GM12878 (cell line): ENCODE results near the gene NSD2. TPM values are rescaled to one million over a fixed set of nuclear protein-coding genes. Genes with fewer than 3 reads are reported as not detected.

Experiments
- ATAC-seq: fragments of 200-7000 bp; cut with Tn5 transposase; 3 replicates; pipeline ENCODE4 v1.9.1; 2020; ENCODE audit warnings: mild to moderate bottlenecking, moderate library complexity
- BruUV-seq: library from RNA; stranded (reverse); fragments of 400-500 nt; replicated peaks from 2 replicates; lab custom pipeline; 2021; lab: Mats Ljungman, UMichigan
- CTCF ChIA-PET: fragments of 300-600 bp; sonication (Branson Sonifier 250); formaldehyde crosslinking; extraction: SDS; loops from one replicate; lab custom pipeline; 2021; ENCODE audit warnings: inconsistent platforms; lab: Yijun Ruan, JAX
- POLR2A ChIA-PET: fragments of 350-600 bp; formaldehyde crosslinking; extraction: SDS; loops from one replicate; lab custom pipeline; 2021; ENCODE audit warnings: inconsistent platforms; lab: Charles Lee
- RAD21 ChIA-PET: fragments of 300-600 bp; sonication (Branson Sonifier 250); formaldehyde crosslinking; loops from one replicate; lab custom pipeline; 2023; ENCODE audit warnings: antibody characterized with exemption; ENCODE audit not compliant: unreplicated experiment; lab: Charles Lee
- SMC1A ChIA-PET: fragments of 300-600 bp; sonication (Branson Sonifier 250); formaldehyde crosslinking; loops from one replicate; lab custom pipeline; 2023; ENCODE audit not compliant: unreplicated experiment, uncharacterized antibody; lab: Charles Lee
- DNase-seq: peaks from one replicate; pipeline ENCODE4 v3.0.0-alpha.2; 2011; ENCODE audit warnings: low read depth, low spot score
- FAIRE-seq: peaks from 3 replicates; lab custom pipeline; 2011; peaks lifted over from hg19 to GRCh38; lab: Jason Lieb, UNC
- H2AFZ ChIP-seq: 2 replicates; pipeline ENCODE4 v1.6.0; 2011; ENCODE audit warnings: low read depth, low read length, control low read depth; ENCODE audit not compliant: control insufficient read depth
- H3K27ac ChIP-seq: 2 replicates; pipeline ENCODE4 v1.5.1; 2011; ENCODE audit warnings: control low read depth; ENCODE audit not compliant: control insufficient read depth, insufficient read depth
- H3K27me3 ChIP-seq, 2 experiments: replicated peaks in 1 of 2; 2 replicates each; pipeline versions ENCODE4 v1.6.0 to v1.6.1; 2011; ENCODE audit warnings: low read length in 1 of 2; ENCODE audit not compliant: control insufficient read depth in 2 of 2, insufficient read depth in 2 of 2
- H3K36me3 ChIP-seq, 2 experiments: 2 replicates each; pipeline ENCODE4 v1.5.1; 2011; ENCODE audit warnings: low read length in 1 of 2; ENCODE audit not compliant: control insufficient read depth in 2 of 2, insufficient read depth in 2 of 2
- H3K4me1 ChIP-seq: 2 replicates; pipeline ENCODE4 v1.6.1; 2011; ENCODE audit warnings: mild to moderate bottlenecking, low read length, moderate library complexity, mixed read lengths; ENCODE audit not compliant: control insufficient read depth, insufficient read depth
- H3K4me2 ChIP-seq: 2 replicates; pipeline ENCODE4 v1.6.0; 2011; ENCODE audit warnings: control low read depth; ENCODE audit not compliant: control insufficient read depth, insufficient read depth
- H3K4me3 ChIP-seq: fragments of 200-600 bp; sonication (generic); 2 replicates; pipeline ENCODE4 v1.5.1; 2016
- H3K79me2 ChIP-seq: 2 replicates; pipeline ENCODE4 v1.6.0; 2011; ENCODE audit warnings: low read length; ENCODE audit not compliant: control insufficient read depth, insufficient read depth
- H3K9ac ChIP-seq: 2 replicates; pipeline ENCODE4 v1.8.0; 2011; ENCODE audit warnings: low read length, control low read depth, mixed read lengths; ENCODE audit not compliant: control insufficient read depth, insufficient read depth
- H3K9me3 ChIP-seq: replicated peaks from 3 replicates; pipeline ENCODE4 v1.5.1; 2011; ENCODE audit warnings: mild to moderate bottlenecking, low read length; ENCODE audit not compliant: control insufficient read depth, insufficient read depth
- H4K20me1 ChIP-seq: 2 replicates; pipeline ENCODE4 v1.6.0; 2011; ENCODE audit not compliant: control insufficient read depth, insufficient read depth
- ASH2L ChIP-seq: fragments of 300-600, 200-600 bp; sonication (generic); IDR thresholded peaks from 2 replicates; pipeline ENCODE4 v1.6.1; 2017; ENCODE audit warnings: low read depth, mild to moderate bottlenecking, borderline replicate concordance
- ATF7 ChIP-seq: fragments of 450-650 bp; IDR thresholded peaks from 2 replicates; pipeline ENCODE4 v1.6.1; 2016; ENCODE audit warnings: low read depth, mild to moderate bottlenecking
- FOXM1 ChIP-seq: IDR thresholded peaks from 2 replicates; pipeline ENCODE4 v1.6.1; 2012; ENCODE audit warnings: low read depth, mild to moderate bottlenecking, inconsistent platforms, low read length, moderate library complexity
- KAT2A ChIP-seq: conservative IDR thresholded peaks from 2 replicates; pipeline ENCODE4 v1.6.1; 2011; ENCODE audit warnings: low read depth, low read length; ENCODE audit not compliant: control insufficient read depth
- KLF5 ChIP-seq: fragments of 450-650 bp; IDR thresholded peaks from 2 replicates; pipeline ENCODE4 v1.6.1; 2014; ENCODE audit warnings: mild to moderate bottlenecking; ENCODE audit not compliant: partially characterized antibody
- NBN ChIP-seq: fragments of 450-650 bp; IDR thresholded peaks from 2 replicates; pipeline ENCODE4 v1.6.1; 2016
- SMAD5 ChIP-seq: IDR thresholded peaks from 2 replicates; pipeline ENCODE4 v1.6.1; 2016; ENCODE audit warnings: antibody characterized with exemption, low read depth
- SMARCA5 ChIP-seq: fragments of 450-650 bp; IDR thresholded peaks from 2 replicates; pipeline ENCODE4 v1.6.1; 2017; ENCODE audit warnings: mild to moderate bottlenecking
- SPI1 ChIP-seq: IDR thresholded peaks from 2 replicates; pipeline ENCODE4 v1.6.1; 2011; ENCODE audit warnings: low read depth, mild to moderate bottlenecking, low read length, moderate library complexity, borderline replicate concordance; ENCODE audit not compliant: insufficient read depth
- SREBF1 ChIP-seq: IDR thresholded peaks from 2 replicates; pipeline ENCODE4 v1.6.1; 2012; ENCODE audit warnings: mild to moderate bottlenecking, low read length
- TAF1 ChIP-seq: IDR thresholded peaks from 2 replicates; pipeline ENCODE4 v1.6.1; 2011; ENCODE audit warnings: mild to moderate bottlenecking, low read depth, low read length, borderline replicate concordance
- TCF3 ChIP-seq: IDR thresholded peaks from 2 replicates; pipeline ENCODE4 v1.6.1; 2012; ENCODE audit warnings: low read depth, mild to moderate bottlenecking, low read length, borderline replicate concordance; ENCODE audit not compliant: insufficient read depth
- ZNF274 ChIP-seq: IDR thresholded peaks from one replicate; pipeline ENCODE4 v1.8.0; 2011; ENCODE audit not compliant: insufficient read length, insufficient read depth
- WGBS: methylation state at CpG from one replicate; pipeline ENCODE4 v1.1.6; 2016; ENCODE audit warnings: low lambda C conversion rate; ENCODE audit not compliant: insufficient replicate concordance, insufficient coverage; ENCODE audit errors: missing lambda C conversion rate; 5-methylcytosine and 5-hydroxymethylcytosine counted together
- in situ Hi-C: fragments of 300-500 bp; cut with MboI; formaldehyde crosslinking; loops from 9 replicates; pipeline ENCODE4 v1.14.3; 2018; ENCODE audit warnings: mixed read lengths
- intact Hi-C: fragments of 100-400 bp; cut with micrococcal nuclease; formaldehyde crosslinking; loops from one replicate; pipeline ENCODE4 v1.14.2; 2022; ENCODE audit not compliant: unreplicated experiment
- polyA plus RNA-seq, 11 experiments: library from polyadenylated mRNA; depleted of rRNA in 4 of 11; unstranded in 6 of 11; stranded (reverse) in 5 of 11; fragments of >200 nt; fragmentation: Nextera tagmentation in 4 of 11; fragmentation: Illumina TruSeq in 1 of 11; extraction: Ambion mirVana in 4 of 11; extraction: Trizol in 1 of 11; gene quantifications; 1 replicate in 1 of 11; 2 replicates in 10 of 11; pipeline versions ENCODE4 v1.2.1 to v1.2.3, GENCODE V29; 2011 to 2016; ENCODE audit warnings: inconsistent platforms in 2 of 11, missing spikeins in 2 of 11, low read depth in 1 of 11
- total RNA-seq, 4 experiments: library from RNA; depleted of rRNA in 3 of 4; stranded (reverse); fragments of >200 nt in 3 of 4; fragmentation: Illumina TruSeq in 1 of 4; extraction: Trizol in 1 of 4; gene quantifications; 2 replicates each; pipeline versions ENCODE4 v1.2.1 to v1.2.3, GENCODE V29; 2013 to 2021
- TF ChIP-seq, protein P1 (sequence below): fragments of 450-650 bp; IDR thresholded peaks from 2 replicates; pipeline ENCODE4 v1.6.1; 2016; ENCODE audit warnings: mild to moderate bottlenecking

NSD2 gene
- total and polyA plus RNA-seq, 10 of the 15 experiments (the other 5 are each of a cell fraction or from before 2014, with no cell fraction given), result 8.6 to 139 (median 67.2) TPM

DNA sequence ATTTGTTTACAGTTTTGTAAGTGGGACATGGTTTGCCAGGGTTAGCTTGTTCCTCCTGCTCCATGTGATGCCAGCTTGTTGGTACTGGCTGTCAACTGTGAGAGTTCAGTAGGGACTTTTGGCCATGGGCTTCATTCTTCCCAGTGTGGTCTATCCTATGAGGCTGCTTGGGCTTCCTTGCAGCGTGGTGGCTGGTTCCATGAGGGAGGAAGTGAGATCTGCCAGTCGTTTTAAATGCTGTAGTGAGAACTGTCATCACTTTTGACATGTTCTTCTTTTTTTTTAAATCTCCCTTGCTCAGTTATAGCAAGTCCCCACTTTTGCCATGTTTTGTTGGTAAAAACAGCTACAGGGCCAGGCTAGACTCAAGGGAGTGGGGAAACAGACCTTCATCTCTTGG lies 15.9 kb downstream of the NSD2 start:
- Histone ChIP-seq H3K4me3 (no peak overlapping the region), H3K36me3 (peaks cover 2 to 3% of the 10 kb centered on the region in 2 experiments; a peak in 2 of 4 replicates), H3K4me2 (no peak overlapping the region), H2AFZ (peak overlapping the region; percentile 33; the same call in 1 of the 2 replicates), H3K27ac (no peak overlapping the region), H3K27me3 (no peaks in the 10 kb centered on the region), H3K79me2 (peaks cover 86% of the 10 kb centered on the region), H3K4me1 (peaks cover 2% of the 10 kb centered on the region; the same call in 1 of the 2 replicates), H3K9me3 (no peaks in the 10 kb centered on the region), H3K9ac (no peak overlapping the region), H4K20me1 (no peaks in the 10 kb centered on the region)
- CTCF ChIA-PET, result interaction anchor here (1.0 to 5.3 kb wide), 5 partner anchors 12 to 30 kb away, joined by 3 to 37 read pairs (median 4); no protein-coding TSS in a partner anchor
- RAD21 ChIA-PET, result interaction anchor here (1.6 to 1.7 kb wide), 2 partner anchors 12 to 28 kb away, joined by 3 to 5 read pairs; no protein-coding TSS in a partner anchor
- TF ChIP-seq TAF1, result no peak
- no peak for TF ChIP-seq ASH2L
- TF ChIP-seq SPI1, result peak; percentile 80
- TF ChIP-seq NBN, result no peak
- TF ChIP-seq SREBF1, result no peak
- TF ChIP-seq ZNF274, result no peak
- no peak for TF ChIP-seq ATF7
- TF ChIP-seq KLF5, result no peak
- no peak for TF ChIP-seq FOXM1
- no peak for TF ChIP-seq KAT2A
- no peak for TF ChIP-seq SMAD5
- TF ChIP-seq TCF3, result no peak
- no peak for TF ChIP-seq SMARCA5
- TF ChIP-seq, protein P1, sequence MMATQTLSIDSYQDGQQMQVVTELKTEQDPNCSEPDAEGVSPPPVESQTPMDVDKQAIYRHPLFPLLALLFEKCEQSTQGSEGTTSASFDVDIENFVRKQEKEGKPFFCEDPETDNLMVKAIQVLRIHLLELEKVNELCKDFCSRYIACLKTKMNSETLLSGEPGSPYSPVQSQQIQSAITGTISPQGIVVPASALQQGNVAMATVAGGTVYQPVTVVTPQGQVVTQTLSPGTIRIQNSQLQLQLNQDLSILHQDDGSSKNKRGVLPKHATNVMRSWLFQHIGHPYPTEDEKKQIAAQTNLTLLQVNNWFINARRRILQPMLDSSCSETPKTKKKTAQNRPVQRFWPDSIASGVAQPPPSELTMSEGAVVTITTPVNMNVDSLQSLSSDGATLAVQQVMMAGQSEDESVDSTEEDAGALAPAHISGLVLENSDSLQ, result 0 out of 2 replicates have a peak, but pooled peaks have one; percentile 22
- in situ Hi-C loops, result no loop called here
- no peak for FAIRE-seq
- BruUV-seq, result TSS peak; percentile 15
- peak; percentile 56 for ATAC-seq
- POLR2A ChIA-PET, result interaction anchor here (0.9 to 1.2 kb wide), 3 partner anchors 12 to 173 kb away, joined by 3 to 4 read pairs (median 3); partner anchors contain the start of gene NSD2
- 0% methylated on average over 2 of the region's 2 CpGs for WGBS
- no peak for DNase-seq
- SMC1A ChIA-PET, result interaction anchor here (1.0 to 2.5 kb wide), 5 partner anchors 8 to 57 kb away, joined by 3 to 11 read pairs (median 6); no protein-coding TSS in a partner anchor
- intact Hi-C loops, result no loop called here
